Measurements from ENCODE around the gene COL2A1.
A peak's percentile ranks its signal among the peaks of the same experiment; 100 is the strongest.

Gene COL2A1

GRCh38 chr12:48004053-48004941 is at the start of gene COL2A1:
Gene COL2A1 (minus strand): TSS chr12:48004476. CDS start chr12:48004321, 155 bp downstream.
- peak; percentile 69 for DNase-seq

- DNase-seq: no peak
Observed at GRCh38 chr12:48053883-48054282, 49.6 kb upstream of the COL2A1 start.

- no peak for DNase-seq
Observed at GRCh38 chr12:48053122-48053521, 48.8 kb upstream of the COL2A1 start.

- DNase-seq: no peak
Observed at GRCh38 chr12:48051681-48052080, 47.4 kb upstream of the COL2A1 start.

GRCh38 chr12:48050174-48050573 is 45.9 kb upstream of the COL2A1 start:
- DNase-seq: no peak

GRCh38 chr12:48045965-48046518 is 41.8 kb upstream of the COL2A1 start:
- no peak for DNase-seq

GRCh38 chr12:48045061-48045846 is 41.0 kb upstream of the COL2A1 start:
- DNase-seq: no peak

- no peak for DNase-seq
Observed at GRCh38 chr12:48044396-48044795, 40.1 kb upstream of the COL2A1 start.

GRCh38 chr12:48043771-48044170 is 39.5 kb upstream of the COL2A1 start:
- no peak for DNase-seq

- DNase-seq: no peak
Observed at GRCh38 chr12:48041591-48042423, 37.5 kb upstream of the COL2A1 start.

- no peak for DNase-seq
Observed at GRCh38 chr12:48040354-48040753, 36.1 kb upstream of the COL2A1 start.

- no peak for DNase-seq
Observed at GRCh38 chr12:48039151-48039550, 34.9 kb upstream of the COL2A1 start.

GRCh38 chr12:48038085-48038484 is 33.8 kb upstream of the COL2A1 start:
- DNase-seq: no peak

GRCh38 chr12:48037267-48037915 is 33.1 kb upstream of the COL2A1 start:
- no peak for DNase-seq

GRCh38 chr12:48036818-48037217 is 32.5 kb upstream of the COL2A1 start:
- no peak for DNase-seq

- no peak for DNase-seq
Observed at GRCh38 chr12:48034835-48035805, 30.8 kb upstream of the COL2A1 start.

GRCh38 chr12:48033451-48033850 is 29.2 kb upstream of the COL2A1 start:
- peak; percentile 43 for DNase-seq

- no peak for DNase-seq
Observed at GRCh38 chr12:48032597-48032996, 28.3 kb upstream of the COL2A1 start.

GRCh38 chr12:48031135-48031960 is 27.1 kb upstream of the COL2A1 start:
- no peak for DNase-seq

GRCh38 chr12:48030173-48030650 is 25.9 kb upstream of the COL2A1 start:
- DNase-seq: no peak
